ENCODE measurements around the gene HOXB5. TPM values are rescaled to one million over a fixed set of nuclear protein-coding genes. Genes with fewer than 3 reads are reported as not detected.

HOXB5 gene
- total RNA-seq, 2 donors from 2014 or later, result 0.56 to 3.8 TPM

- Histone ChIP-seq H3K4me1 (ENCODE audit: control insufficient read depth in 1 of 2, low read depth in 2 of 2) (peaks cover 37 to 98% of the 10 kb centered on the region in 2 donors), H3K27ac (peak overlapping the region; percentile 84 to 97)
Measured at GRCh38 chr17:48569674-48570324, 23.8 kb downstream of the HOXB5 start.

GRCh38 chr17:48569240-48569582 is 24.4 kb downstream of the HOXB5 start:
- peak overlapping the region; percentile 84 to 97 for H3K27ac ChIP-seq

More at GRCh38 chr17:48569674-48570324, 23.8 kb downstream of the HOXB5 start:
- Histone ChIP-seq H3K4me3 (peak overlapping the region; percentile 64), H3K36me3 (no peaks in the 10 kb centered on the region), H3K9me3 (no peaks in the 10 kb centered on the region), H3K27me3 (replicated peaks; ENCODE audit: insufficient read depth) (no peaks in the 10 kb centered on the region)
- TF ChIP-seq, protein P1, sequence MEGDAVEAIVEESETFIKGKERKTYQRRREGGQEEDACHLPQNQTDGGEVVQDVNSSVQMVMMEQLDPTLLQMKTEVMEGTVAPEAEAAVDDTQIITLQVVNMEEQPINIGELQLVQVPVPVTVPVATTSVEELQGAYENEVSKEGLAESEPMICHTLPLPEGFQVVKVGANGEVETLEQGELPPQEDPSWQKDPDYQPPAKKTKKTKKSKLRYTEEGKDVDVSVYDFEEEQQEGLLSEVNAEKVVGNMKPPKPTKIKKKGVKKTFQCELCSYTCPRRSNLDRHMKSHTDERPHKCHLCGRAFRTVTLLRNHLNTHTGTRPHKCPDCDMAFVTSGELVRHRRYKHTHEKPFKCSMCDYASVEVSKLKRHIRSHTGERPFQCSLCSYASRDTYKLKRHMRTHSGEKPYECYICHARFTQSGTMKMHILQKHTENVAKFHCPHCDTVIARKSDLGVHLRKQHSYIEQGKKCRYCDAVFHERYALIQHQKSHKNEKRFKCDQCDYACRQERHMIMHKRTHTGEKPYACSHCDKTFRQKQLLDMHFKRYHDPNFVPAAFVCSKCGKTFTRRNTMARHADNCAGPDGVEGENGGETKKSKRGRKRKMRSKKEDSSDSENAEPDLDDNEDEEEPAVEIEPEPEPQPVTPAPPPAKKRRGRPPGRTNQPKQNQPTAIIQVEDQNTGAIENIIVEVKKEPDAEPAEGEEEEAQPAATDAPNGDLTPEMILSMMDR (IDR thresholded peaks at IDR 0.05), result no peak
- no peak for ATAC-seq (ENCODE audit: insufficient number of reproducible peaks, low FRiP score, low read depth)
- no peak for DNase-seq (ENCODE audit: low spot score)

DNA sequence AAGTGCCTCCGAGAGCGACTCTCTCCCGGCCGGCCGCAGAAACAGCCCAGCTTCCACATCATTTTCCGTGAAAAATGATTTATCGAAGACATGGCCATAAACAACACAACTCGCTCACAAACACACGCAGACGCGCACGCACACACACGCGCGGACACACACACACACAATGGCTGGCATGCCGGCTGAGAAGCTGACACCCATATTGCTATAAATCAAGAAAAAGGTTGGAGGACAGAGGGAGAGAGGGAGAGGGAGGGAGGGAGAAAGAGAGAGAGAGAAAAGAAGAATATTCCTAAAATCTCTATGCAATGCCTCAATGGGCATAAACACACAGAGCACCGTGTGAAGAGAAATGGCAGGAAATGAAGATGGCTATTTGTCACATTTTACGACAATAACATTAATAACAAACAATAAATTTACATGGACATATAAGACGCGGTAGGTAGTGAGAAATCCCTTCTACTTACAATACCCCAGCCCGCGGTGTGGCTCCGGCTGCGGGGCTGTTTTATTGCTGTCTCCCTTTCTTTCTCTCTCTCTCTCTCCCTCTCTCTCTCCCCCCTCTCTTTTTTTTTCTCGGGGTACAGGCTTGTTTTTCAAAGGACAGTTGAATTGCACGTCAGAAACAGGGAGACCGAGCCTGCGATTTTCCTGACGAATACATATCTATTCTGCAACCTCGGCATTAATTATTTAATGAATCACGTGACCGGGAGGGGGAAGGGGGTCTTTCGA is 24.9 kb downstream of the HOXB5 start:
- TF ChIP-seq, protein P1 (IDR thresholded peaks at IDR 0.05), result no peak
- Histone ChIP-seq H3K27me3 (replicated peaks; ENCODE audit: insufficient read depth) (no peaks in the 10 kb centered on the region), H3K27ac (peak overlapping the region; percentile 18 to 84), H3K36me3 (no peaks in the 10 kb centered on the region), H3K9me3 (no peaks in the 10 kb centered on the region), H3K4me3 (peak overlapping the region; percentile 64), H3K4me1 (ENCODE audit: control insufficient read depth in 1 of 2, low read depth in 2 of 2) (peaks cover 40 to 95% of the 10 kb centered on the region in 2 donors)
- ATAC-seq (ENCODE audit: insufficient number of reproducible peaks, low FRiP score, low read depth) (no peak), DNase-seq (ENCODE audit: low spot score) (no peak)

More at GRCh38 chr17:48569240-48569582, 24.4 kb downstream of the HOXB5 start:
- peak overlapping the region; percentile 64 for H3K4me3 ChIP-seq
- no peaks in the 10 kb centered on the region for H3K36me3 ChIP-seq
- TF ChIP-seq, protein P1 (IDR thresholded peaks at IDR 0.05), result no peak
- DNase-seq (ENCODE audit: low spot score) (no peak), ATAC-seq (ENCODE audit: insufficient number of reproducible peaks, low FRiP score, low read depth) (no peak)
- H3K27me3 ChIP-seq (replicated peaks; ENCODE audit: insufficient read depth), result no peaks in the 10 kb centered on the region
- H3K9me3 ChIP-seq, result no peaks in the 10 kb centered on the region
- peaks cover 37 to 95% of the 10 kb centered on the region in 2 donors for H3K4me1 ChIP-seq (ENCODE audit: control insufficient read depth in 1 of 2, low read depth in 2 of 2)

DNA sequence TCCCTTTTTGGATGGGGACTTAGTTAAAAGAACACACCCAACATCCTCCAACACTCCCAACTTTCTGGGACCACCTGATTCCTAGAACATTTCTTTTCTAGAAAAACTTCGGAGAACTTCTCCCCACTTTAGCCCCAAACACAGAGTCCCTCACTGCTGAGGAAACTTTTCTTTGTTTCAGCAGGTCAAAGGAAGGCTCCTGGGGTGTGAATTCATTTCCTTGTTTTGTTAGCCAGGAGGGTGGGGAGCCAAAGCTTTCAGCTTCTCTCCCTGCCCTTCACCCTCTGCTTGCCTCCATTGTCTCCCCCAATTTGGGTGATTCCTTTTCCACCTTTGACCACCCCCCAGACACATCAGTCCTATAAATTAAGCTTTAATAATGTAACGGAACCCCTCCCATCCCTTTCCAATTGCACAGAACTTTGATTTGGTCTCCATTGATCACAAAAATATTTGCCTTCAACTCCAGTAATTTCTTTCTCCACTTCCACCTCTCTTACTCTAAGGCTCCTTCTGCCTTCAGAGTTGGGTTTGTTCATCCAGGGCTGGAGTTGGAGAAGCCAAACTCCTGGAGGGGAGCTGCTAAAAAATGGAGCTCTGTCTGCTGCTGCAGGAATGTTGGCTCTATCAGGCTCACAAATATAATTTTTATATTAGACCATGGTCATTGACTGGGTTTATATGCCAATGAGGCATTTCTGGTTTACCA is 25.8 kb downstream of the HOXB5 start:
- no peaks in the 10 kb centered on the region for H3K36me3 ChIP-seq
- no peaks in the 10 kb centered on the region for H3K9me3 ChIP-seq
- TF ChIP-seq, protein P1 (IDR thresholded peaks at IDR 0.05), result no peak
- DNase-seq (ENCODE audit: low spot score), result no peak
- H3K4me3 ChIP-seq, result peak overlapping the region; percentile 64
- no peak for ATAC-seq (ENCODE audit: insufficient number of reproducible peaks, low FRiP score, low read depth)
- peak overlapping the region in 1 of 2 donors; percentile 18 for H3K27ac ChIP-seq
- no peaks in the 10 kb centered on the region for H3K27me3 ChIP-seq (replicated peaks; ENCODE audit: insufficient read depth)
- H3K4me1 ChIP-seq (ENCODE audit: control insufficient read depth in 1 of 2, low read depth in 2 of 2), result peaks cover 36 to 95% of the 10 kb centered on the region in 2 donors

DNA sequence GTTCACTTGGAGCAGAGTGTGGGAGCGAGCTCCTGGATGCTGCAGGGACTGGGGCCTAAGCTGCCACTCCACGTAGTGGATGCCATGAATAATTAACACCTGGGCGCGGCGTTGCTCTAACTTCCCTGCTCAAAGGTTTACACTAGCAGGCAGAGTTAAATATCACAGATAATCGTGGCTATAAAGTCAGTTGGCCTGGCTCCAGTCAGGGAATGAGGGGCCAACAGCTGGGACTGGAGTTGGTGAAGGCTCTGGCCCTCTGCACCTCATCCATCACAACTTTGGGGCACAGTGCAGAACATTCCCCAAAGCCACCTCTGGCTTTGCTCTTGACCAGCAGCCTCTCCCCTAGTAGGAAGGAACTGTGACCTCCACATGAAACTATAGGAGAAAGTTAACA is 26.4 kb downstream of the HOXB5 start:
- no peaks in the 10 kb centered on the region for H3K9me3 ChIP-seq
- peaks cover 30 to 95% of the 10 kb centered on the region in 2 donors for H3K4me1 ChIP-seq (ENCODE audit: control insufficient read depth in 1 of 2, low read depth in 2 of 2)
- DNase-seq (ENCODE audit: low spot score), result no peak
- ATAC-seq (ENCODE audit: insufficient number of reproducible peaks, low FRiP score, low read depth), result no peak
- TF ChIP-seq, protein P1 (IDR thresholded peaks at IDR 0.05), result no peak
- no peaks in the 10 kb centered on the region for H3K27me3 ChIP-seq (replicated peaks; ENCODE audit: insufficient read depth)
- peak overlapping the region in 1 of 2 donors; percentile 18 for H3K27ac ChIP-seq
- H3K36me3 ChIP-seq, result no peaks in the 10 kb centered on the region
- H3K4me3 ChIP-seq, result no peak overlapping the region
